Activated T-helper 17 cell treated with anti-CD3 and anti-CD28 coated beads, Interleukin-2, amount 50 U/mL, for 72 hours (primary cell): ENCODE measurements around the gene POP4. TPM values are rescaled to one million over a fixed set of nuclear protein-coding genes. Genes with fewer than 3 reads are reported as not detected.
"Not testable (repeated sequence)": the region's sequence is repeated elsewhere in the genome, so short reads cannot be mapped to it uniquely, and the experiment has no call there.

ENCODE experiments used
- ATAC-seq: fragments of 150-1000 bp; cut with Tn5 transposase; replicated peaks from 2 replicates; pipeline ENCODE4 v1.10.0; 2021; ENCODE audit warnings: mild to moderate bottlenecking, moderate library complexity
- H3K27ac Mint-ChIP-seq: one replicate; pipeline ENCODE4 v1.8.0; 2022; ENCODE audit warnings: mixed read lengths
- H3K27me3 Mint-ChIP-seq: one replicate; pipeline ENCODE4 v1.8.0; 2022; ENCODE audit warnings: mixed read lengths
- H3K36me3 Mint-ChIP-seq: one replicate; pipeline ENCODE4 v1.8.0; 2022; ENCODE audit warnings: low read depth, mild to moderate bottlenecking, mixed read lengths
- H3K4me1 Mint-ChIP-seq: one replicate; pipeline ENCODE4 v1.8.0; 2022; ENCODE audit warnings: mixed read lengths
- H3K4me3 Mint-ChIP-seq: one replicate; pipeline ENCODE4 v1.8.0; 2022; ENCODE audit warnings: mild to moderate bottlenecking, mixed read lengths
- H3K9me3 Mint-ChIP-seq: one replicate; pipeline ENCODE4 v1.8.0; 2022; ENCODE audit warnings: mixed read lengths
- total RNA-seq, 2 donors: library from RNA; stranded (reverse); gene quantifications; one replicate each; pipeline ENCODE4 v1.2.3, GENCODE V29; 2022

The POP4 gene
- total RNA-seq: 100 to 1,000 TPM in 1 of 2 donors, 10 to 100 TPM in 1; 59.4 to 102 TPM

GRCh38 chr19:29605653-29606419 lies at the start of gene POP4:
POP4 (plus strand) TSS chr19:29606283; CDS start chr19:29606319, 36 bp downstream.
- peaks cover 32% of the 10 kb centered on the region for H3K36me3 Mint-ChIP-seq
- peak within 1 kb of the TSS; percentile 99 for H3K27ac Mint-ChIP-seq
- peaks cover 10% of the 10 kb centered on the region for H3K4me1 Mint-ChIP-seq
- peak; percentile 89 for ATAC-seq
- H3K4me3 Mint-ChIP-seq: peak within 1 kb of the TSS; percentile 96
- H3K9me3 Mint-ChIP-seq: no peaks in the 10 kb centered on the region
- no peaks in the 10 kb centered on the region for H3K27me3 Mint-ChIP-seq

GRCh38 chr19:29559110-29559509 lies 47.0 kb upstream of the POP4 start:
- H3K4me3 Mint-ChIP-seq, H3K27ac Mint-ChIP-seq, ATAC-seq, H3K4me1 Mint-ChIP-seq, H3K36me3 Mint-ChIP-seq: not testable (repeated sequence)
- Mint-ChIP-seq H3K9me3 (peaks cover 26% of the 10 kb centered on the region), H3K27me3 (peaks cover 41% of the 10 kb centered on the region)

GRCh38 chr19:29559743-29560142 lies 46.3 kb upstream of the POP4 start:
- H3K36me3 Mint-ChIP-seq: no peaks in the 10 kb centered on the region
- peaks cover 21% of the 10 kb centered on the region for H3K9me3 Mint-ChIP-seq
- peaks cover 3% of the 10 kb centered on the region for H3K4me1 Mint-ChIP-seq
- ATAC-seq: no peak
- H3K27ac Mint-ChIP-seq: no peak overlapping the region
- H3K4me3 Mint-ChIP-seq: no peak overlapping the region
- peaks cover 39% of the 10 kb centered on the region for H3K27me3 Mint-ChIP-seq

GRCh38 chr19:29560313-29561075 lies 45.6 kb upstream of the POP4 start:
- Mint-ChIP-seq H3K36me3 (no peaks in the 10 kb centered on the region), H3K4me3 (no peak overlapping the region), H3K27ac (no peak overlapping the region), H3K9me3 (peaks cover 13% of the 10 kb centered on the region), H3K4me1 (peaks cover 7% of the 10 kb centered on the region), H3K27me3 (peaks cover 36% of the 10 kb centered on the region)
- no peak for ATAC-seq

- H3K27ac Mint-ChIP-seq: no peak overlapping the region
- H3K27me3 Mint-ChIP-seq: peaks cover 29% of the 10 kb centered on the region
- H3K4me3 Mint-ChIP-seq: no peak overlapping the region
- ATAC-seq: no peak
- peaks cover 7% of the 10 kb centered on the region for H3K9me3 Mint-ChIP-seq
- H3K36me3 Mint-ChIP-seq: no peaks in the 10 kb centered on the region
- H3K4me1 Mint-ChIP-seq: peaks cover 7% of the 10 kb centered on the region
Measured at GRCh38 chr19:29561601-29562000, 44.5 kb upstream of the POP4 start.

- no peak for ATAC-seq
- peaks cover 6% of the 10 kb centered on the region for H3K9me3 Mint-ChIP-seq
- H3K27me3 Mint-ChIP-seq: peaks cover 38% of the 10 kb centered on the region
- no peak overlapping the region for H3K27ac Mint-ChIP-seq
- H3K4me3 Mint-ChIP-seq: no peak overlapping the region
- H3K36me3 Mint-ChIP-seq: no peaks in the 10 kb centered on the region
- peaks cover 7% of the 10 kb centered on the region for H3K4me1 Mint-ChIP-seq
Measured at GRCh38 chr19:29562299-29563297, 43.5 kb upstream of the POP4 start.

GRCh38 chr19:29563486-29564101 lies 42.5 kb upstream of the POP4 start:
- Mint-ChIP-seq H3K4me3 (no peak overlapping the region), H3K9me3 (peaks cover 3% of the 10 kb centered on the region), H3K36me3 (no peaks in the 10 kb centered on the region), H3K27ac (no peak overlapping the region), H3K27me3 (peaks cover 38% of the 10 kb centered on the region), H3K4me1 (peaks cover 7% of the 10 kb centered on the region)
- no peak for ATAC-seq

GRCh38 chr19:29564574-29565005 lies 41.5 kb upstream of the POP4 start:
- Mint-ChIP-seq H3K9me3 (no peaks in the 10 kb centered on the region), H3K27ac (peak overlapping the region; percentile 19), H3K4me3 (peak overlapping the region; percentile 13), H3K36me3 (no peaks in the 10 kb centered on the region), H3K27me3 (peaks cover 43% of the 10 kb centered on the region), H3K4me1 (peaks cover 7% of the 10 kb centered on the region)
- peak; percentile 87 for ATAC-seq

- Mint-ChIP-seq H3K4me1 (peaks cover 7% of the 10 kb centered on the region), H3K27ac (peak overlapping the region; percentile 19), H3K9me3 (no peaks in the 10 kb centered on the region), H3K36me3 (no peaks in the 10 kb centered on the region), H3K27me3 (peaks cover 45% of the 10 kb centered on the region), H3K4me3 (peak overlapping the region; percentile 13)
- peak; percentile 40 for ATAC-seq
Measured at GRCh38 chr19:29565171-29565570, 40.9 kb upstream of the POP4 start.

GRCh38 chr19:29566496-29567054 lies 39.5 kb upstream of the POP4 start:
- no peak overlapping the region for H3K4me3 Mint-ChIP-seq
- H3K4me1 Mint-ChIP-seq: peaks cover 7% of the 10 kb centered on the region
- no peak for ATAC-seq
- no peak overlapping the region for H3K27ac Mint-ChIP-seq
- H3K27me3 Mint-ChIP-seq: peaks cover 52% of the 10 kb centered on the region
- no peaks in the 10 kb centered on the region for H3K9me3 Mint-ChIP-seq
- no peaks in the 10 kb centered on the region for H3K36me3 Mint-ChIP-seq

- H3K36me3 Mint-ChIP-seq: no peaks in the 10 kb centered on the region
- no peak for ATAC-seq
- H3K4me3 Mint-ChIP-seq: no peak overlapping the region
- peaks cover 7% of the 10 kb centered on the region for H3K4me1 Mint-ChIP-seq
- no peak overlapping the region for H3K27ac Mint-ChIP-seq
- no peaks in the 10 kb centered on the region for H3K9me3 Mint-ChIP-seq
- H3K27me3 Mint-ChIP-seq: peaks cover 53% of the 10 kb centered on the region
Measured at GRCh38 chr19:29567366-29567915, 38.6 kb upstream of the POP4 start.

- no peaks in the 10 kb centered on the region for H3K36me3 Mint-ChIP-seq
- peaks cover 54% of the 10 kb centered on the region for H3K27me3 Mint-ChIP-seq
- no peak overlapping the region for H3K4me3 Mint-ChIP-seq
- H3K27ac Mint-ChIP-seq: no peak overlapping the region
- ATAC-seq: no peak
- H3K9me3 Mint-ChIP-seq: no peaks in the 10 kb centered on the region
- peaks cover 7% of the 10 kb centered on the region for H3K4me1 Mint-ChIP-seq
Measured at GRCh38 chr19:29568036-29569025, 37.8 kb upstream of the POP4 start.
